ENCODE data around the gene USB1.
"Not testable (repeated sequence)": the region's sequence is repeated elsewhere in the genome, so short reads cannot be mapped to it uniquely, and the experiment has no call there.

The USB1 gene

GRCh38 chr16:57970319-57970718 lies 30.9 kb upstream of the USB1 start:
- no peak for DNase-seq (ENCODE audit: low read depth)

GRCh38 chr16:57970970-57971369 lies 30.2 kb upstream of the USB1 start, which contains the start of gene CNGB1:
Gene CNGB1 (minus strand): TSS chr16:57971128. CDS start chr16:57967286, 3,842 bp downstream.
- DNase-seq (ENCODE audit: low read depth), result no peak

- DNase-seq (ENCODE audit: low read depth), result no peak
These were observed 29.4 kb upstream of the USB1 start for GRCh38 chr16:57971848-57972247.

GRCh38 chr16:57972306-57972705 lies 28.9 kb upstream of the USB1 start:
- no peak for DNase-seq (ENCODE audit: low read depth)

GRCh38 chr16:57976331-57976796 lies 24.8 kb upstream of the USB1 start:
- DNase-seq (ENCODE audit: low read depth), result no peak

GRCh38 chr16:57977418-57978069 lies 23.7 kb upstream of the USB1 start:
- no peak for DNase-seq (ENCODE audit: low read depth)

GRCh38 chr16:57978070-57978465 lies 23.1 kb upstream of the USB1 start:
- not testable (repeated sequence) for DNase-seq (ENCODE audit: low read depth)

GRCh38 chr16:57979006-57979585 lies 22.1 kb upstream of the USB1 start:
- DNase-seq (ENCODE audit: low read depth), result no peak

GRCh38 chr16:57981636-57982035 lies 19.6 kb upstream of the USB1 start:
- no peak for DNase-seq (ENCODE audit: low read depth)

- no peak for DNase-seq (ENCODE audit: low read depth)
These were observed 18.8 kb upstream of the USB1 start for GRCh38 chr16:57982385-57982784.

GRCh38 chr16:57984443-57985203 lies 16.6 kb upstream of the USB1 start:
- peak; percentile 93 for DNase-seq (ENCODE audit: low read depth)

GRCh38 chr16:57985204-57986181 lies 15.7 kb upstream of the USB1 start:
- peak; percentile 28 for DNase-seq (ENCODE audit: low read depth)

- no peak for DNase-seq (ENCODE audit: low read depth)
These were observed 15.0 kb upstream of the USB1 start for GRCh38 chr16:57986196-57986595.

- DNase-seq (ENCODE audit: low read depth), result no peak
These were observed 13.6 kb upstream of the USB1 start for GRCh38 chr16:57987441-57988177.

GRCh38 chr16:57988929-57989328 lies 12.3 kb upstream of the USB1 start:
- no peak for DNase-seq (ENCODE audit: low read depth)

GRCh38 chr16:57991551-57992059 lies 9.6 kb upstream of the USB1 start:
- no peak for DNase-seq (ENCODE audit: low read depth)

GRCh38 chr16:57992084-57992483 lies 9.1 kb upstream of the USB1 start:
- DNase-seq (ENCODE audit: low read depth), result no peak

GRCh38 chr16:57993438-57993837 lies 7.8 kb upstream of the USB1 start:
- no peak for DNase-seq (ENCODE audit: low read depth)

- no peak for DNase-seq (ENCODE audit: low read depth)
These were observed 7.3 kb upstream of the USB1 start for GRCh38 chr16:57993897-57994296.

GRCh38 chr16:57994361-57994760 lies 6.8 kb upstream of the USB1 start:
- DNase-seq (ENCODE audit: low read depth), result no peak

- DNase-seq (ENCODE audit: low read depth), result peak; percentile 63
These were observed 6.4 kb upstream of the USB1 start for GRCh38 chr16:57994778-57995177.
